ENCODE results near the gene NUP93.
"Not testable (repeated sequence)": the region's sequence is repeated elsewhere in the genome, so short reads cannot be mapped to it uniquely, and the experiment has no call there.

Gene NUP93

DNA sequence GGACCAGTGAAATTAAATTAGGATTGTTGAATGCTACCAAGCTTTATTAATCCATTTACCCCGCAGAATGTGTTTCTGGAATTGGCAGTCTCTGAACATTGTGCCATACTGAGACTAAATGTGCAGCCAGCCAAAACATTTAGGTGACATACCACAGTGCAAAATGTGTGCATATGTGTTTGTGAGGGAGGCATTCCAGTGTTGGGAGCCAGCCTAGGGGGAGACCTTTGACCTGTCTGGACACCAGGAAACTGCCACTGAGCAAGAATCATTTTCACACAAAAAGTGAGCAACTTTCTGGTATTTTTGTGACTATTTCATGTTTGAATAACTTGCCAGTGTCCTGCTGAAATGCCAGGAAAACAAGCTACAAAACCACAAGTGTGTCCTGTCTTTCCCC is 70.4 kb downstream of the NUP93 start:
- Histone ChIP-seq H3K4me1 (ENCODE audit: insufficient read depth, insufficient read length) (peaks cover 2% of the 10 kb centered on the region), H3K36me3 (ENCODE audit: insufficient read depth, insufficient read length, low read length) (peaks cover 28% of the 10 kb centered on the region), H3K9me3 (ENCODE audit: insufficient read depth, low read length) (no peaks in the 10 kb centered on the region), H3K9ac (ENCODE audit: insufficient read length, low read depth) (no peak overlapping the region), H3K4me3 (ENCODE audit: insufficient read length, low read depth) (no peak overlapping the region), H3K27me3 (ENCODE audit: insufficient read depth, insufficient read length) (no peaks in the 10 kb centered on the region)
- TF ChIP-seq YY1 (IDR thresholded peaks at IDR 0.05; ENCODE audit: insufficient read depth, insufficient read length), result no peak
- no peak for TF ChIP-seq SUZ12 (IDR thresholded peaks at IDR 0.05; ENCODE audit: extremely low read depth, insufficient read depth, insufficient read length)
- no peak for TF ChIP-seq ZNF274 (IDR thresholded peaks at IDR 0.05; ENCODE audit: low read depth, low read length)
- DNase-seq (ENCODE audit: low read depth, low spot score), result no peak

DNA sequence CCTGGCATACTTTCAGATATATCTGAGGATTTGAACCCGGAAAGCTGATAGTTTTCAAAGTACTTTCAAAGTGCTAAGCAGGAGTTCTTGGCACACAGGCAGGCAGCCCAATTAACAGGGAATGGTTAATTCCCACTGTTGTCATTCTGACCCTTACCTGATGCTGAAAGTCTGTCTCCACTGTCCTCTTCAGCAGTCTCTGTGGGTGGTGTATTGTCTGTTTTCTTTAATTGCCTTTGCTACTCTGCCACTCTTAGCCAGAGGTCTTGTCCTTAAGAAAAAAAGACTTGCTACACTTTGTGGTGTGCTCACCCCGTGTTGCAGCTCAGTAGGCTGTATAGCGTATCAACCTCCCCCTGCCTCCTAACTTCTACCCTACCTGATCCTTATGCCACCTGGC is 71.8 kb downstream of the NUP93 start:
- H3K9ac ChIP-seq (ENCODE audit: insufficient read length, low read depth), result no peak overlapping the region
- H3K4me3 ChIP-seq (ENCODE audit: insufficient read length, low read depth), result no peak overlapping the region
- peaks cover 42% of the 10 kb centered on the region for H3K36me3 ChIP-seq (ENCODE audit: insufficient read depth, insufficient read length, low read length)
- DNase-seq (ENCODE audit: low read depth, low spot score), result no peak
- H3K9me3 ChIP-seq (ENCODE audit: insufficient read depth, low read length), result no peaks in the 10 kb centered on the region
- no peak for TF ChIP-seq YY1 (IDR thresholded peaks at IDR 0.05; ENCODE audit: insufficient read depth, insufficient read length)
- peaks cover 2% of the 10 kb centered on the region for H3K4me1 ChIP-seq (ENCODE audit: insufficient read depth, insufficient read length)
- H3K27me3 ChIP-seq (ENCODE audit: insufficient read depth, insufficient read length), result no peaks in the 10 kb centered on the region

DNA sequence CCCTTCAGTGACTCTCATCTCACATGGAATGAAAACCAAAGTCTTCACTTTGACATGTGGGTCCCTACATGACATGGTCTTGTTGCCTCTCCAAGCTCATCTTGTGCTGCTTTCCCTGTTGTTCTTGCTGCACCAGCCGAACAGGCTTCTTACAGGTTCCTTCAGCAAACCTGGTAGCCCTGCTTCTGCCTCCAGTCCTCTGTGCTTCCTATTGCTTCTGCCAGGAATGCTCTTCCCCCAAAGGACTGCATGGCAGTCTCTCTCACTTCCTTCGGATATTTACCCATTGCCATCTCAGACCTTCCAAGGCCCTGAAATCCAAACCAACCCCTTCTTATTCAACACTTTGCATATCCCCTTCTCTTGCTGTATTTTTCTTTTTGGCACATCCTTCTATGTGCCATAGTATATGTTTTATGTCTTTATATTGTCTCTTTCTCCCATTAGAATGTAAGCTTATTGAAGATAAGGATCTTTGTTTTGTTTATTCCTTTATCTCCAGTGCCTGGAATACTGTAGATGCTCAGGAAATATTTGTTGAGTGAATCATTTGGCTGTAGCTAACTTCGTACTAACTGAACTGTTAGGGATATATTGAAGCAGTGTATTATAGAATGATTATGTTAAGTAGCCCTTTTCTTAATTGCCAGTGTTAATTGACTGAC is 77.2 kb downstream of the NUP93 start:
- Histone ChIP-seq H3K9me3 (ENCODE audit: insufficient read depth, low read length) (no peaks in the 10 kb centered on the region), H3K36me3 (ENCODE audit: insufficient read depth, insufficient read length, low read length) (peaks cover 36% of the 10 kb centered on the region), H3K4me1 (ENCODE audit: insufficient read depth, insufficient read length) (no peaks in the 10 kb centered on the region), H3K9ac (ENCODE audit: insufficient read length, low read depth) (no peak overlapping the region), H3K4me3 (ENCODE audit: insufficient read length, low read depth) (no peak overlapping the region), H3K27me3 (ENCODE audit: insufficient read depth, insufficient read length) (no peaks in the 10 kb centered on the region)
- no peak for TF ChIP-seq YY1 (IDR thresholded peaks at IDR 0.05; ENCODE audit: insufficient read depth, insufficient read length)
- TF ChIP-seq SUZ12 (IDR thresholded peaks at IDR 0.05; ENCODE audit: extremely low read depth, insufficient read depth, insufficient read length), result no peak
- TF ChIP-seq ZNF274 (IDR thresholded peaks at IDR 0.05; ENCODE audit: low read depth, low read length), result no peak
- DNase-seq (ENCODE audit: low read depth, low spot score), result no peak

DNA sequence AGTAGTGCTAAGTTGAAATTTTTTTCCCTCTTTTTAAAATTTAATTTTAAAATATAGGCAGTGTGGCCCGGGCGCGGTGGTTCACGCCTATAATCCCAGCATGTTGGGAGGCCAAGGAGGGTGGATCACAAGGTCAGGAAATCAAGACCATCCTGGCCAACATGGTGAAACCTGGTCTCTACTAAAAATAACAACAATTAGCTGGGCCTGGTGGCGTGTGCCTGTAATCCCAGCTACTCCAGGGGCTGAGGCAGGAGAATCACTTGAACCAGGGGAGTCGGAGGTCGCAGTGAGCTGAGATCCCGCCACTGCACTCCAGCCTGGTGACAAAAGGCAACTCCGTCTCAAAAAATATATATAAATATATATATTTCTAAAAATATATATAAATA is 77.7 kb downstream of the NUP93 start:
- H3K36me3 ChIP-seq (ENCODE audit: insufficient read depth, insufficient read length, low read length), result peaks cover 36% of the 10 kb centered on the region
- not testable (repeated sequence) for H3K27me3 ChIP-seq (ENCODE audit: insufficient read depth, insufficient read length); H3K9me3 ChIP-seq (ENCODE audit: insufficient read depth, low read length); DNase-seq (ENCODE audit: low read depth, low spot score); H3K4me1 ChIP-seq (ENCODE audit: insufficient read depth, insufficient read length); H3K9ac ChIP-seq (ENCODE audit: insufficient read length, low read depth); H3K4me3 ChIP-seq (ENCODE audit: insufficient read length, low read depth)

- no peak overlapping the region for H3K4me3 ChIP-seq (ENCODE audit: insufficient read length, low read depth)
- no peak overlapping the region for H3K9ac ChIP-seq (ENCODE audit: insufficient read length, low read depth)
- peaks cover 5% of the 10 kb centered on the region for H3K4me1 ChIP-seq (ENCODE audit: insufficient read depth, insufficient read length)
- no peaks in the 10 kb centered on the region for H3K9me3 ChIP-seq (ENCODE audit: insufficient read depth, low read length)
- no peak for DNase-seq (ENCODE audit: low read depth, low spot score)
- peaks cover 24% of the 10 kb centered on the region for H3K36me3 ChIP-seq (ENCODE audit: insufficient read depth, insufficient read length, low read length)
- TF ChIP-seq YY1 (IDR thresholded peaks at IDR 0.05; ENCODE audit: insufficient read depth, insufficient read length), result no peak
- TF ChIP-seq SUZ12 (IDR thresholded peaks at IDR 0.05; ENCODE audit: extremely low read depth, insufficient read depth, insufficient read length), result no peak
- TF ChIP-seq ZNF274 (IDR thresholded peaks at IDR 0.05; ENCODE audit: low read depth, low read length), result no peak
- no peaks in the 10 kb centered on the region for H3K27me3 ChIP-seq (ENCODE audit: insufficient read depth, insufficient read length)
These were observed 81.0 kb downstream of the NUP93 start for GRCh38 chr16:56810954-56811353.

DNA sequence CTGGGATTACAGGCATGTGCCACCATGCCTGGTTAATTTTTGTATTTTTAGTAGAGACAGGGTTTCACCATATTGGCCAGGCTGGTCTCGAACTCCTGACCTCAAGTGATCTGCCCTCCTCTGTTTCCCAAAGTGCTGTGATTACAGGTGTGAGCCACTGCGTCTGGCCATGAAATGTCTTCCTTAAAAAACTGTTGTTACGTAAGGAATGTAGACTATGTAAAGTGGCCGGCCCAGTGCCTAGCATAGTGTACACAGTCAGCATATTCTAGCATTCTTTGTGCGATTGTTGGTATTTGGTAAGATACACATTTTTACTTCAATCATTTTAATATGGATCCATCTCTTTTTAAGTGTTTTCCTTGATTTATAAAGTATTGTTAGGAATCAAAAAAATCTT is 81.7 kb downstream of the NUP93 start:
- H3K4me3 ChIP-seq (ENCODE audit: insufficient read length, low read depth); H3K4me1 ChIP-seq (ENCODE audit: insufficient read depth, insufficient read length); H3K9me3 ChIP-seq (ENCODE audit: insufficient read depth, low read length); H3K27me3 ChIP-seq (ENCODE audit: insufficient read depth, insufficient read length); DNase-seq (ENCODE audit: low read depth, low spot score); H3K9ac ChIP-seq (ENCODE audit: insufficient read length, low read depth): not testable (repeated sequence)
- H3K36me3 ChIP-seq (ENCODE audit: insufficient read depth, insufficient read length, low read length), result peaks cover 22% of the 10 kb centered on the region

- DNase-seq (ENCODE audit: low read depth, low spot score), result no peak
These were observed 83.0 kb downstream of the NUP93 start for GRCh38 chr16:56812884-56813283.

More at GRCh38 chr16:56812884-56813283, 83.0 kb downstream of the NUP93 start:
- Histone ChIP-seq H3K36me3 (ENCODE audit: insufficient read depth, insufficient read length, low read length) (peaks cover 19% of the 10 kb centered on the region), H3K4me1 (ENCODE audit: insufficient read depth, insufficient read length) (peaks cover 5% of the 10 kb centered on the region), H3K9me3 (ENCODE audit: insufficient read depth, low read length) (no peaks in the 10 kb centered on the region), H3K4me3 (ENCODE audit: insufficient read length, low read depth) (no peak overlapping the region), H3K27me3 (ENCODE audit: insufficient read depth, insufficient read length) (no peaks in the 10 kb centered on the region), H3K9ac (ENCODE audit: insufficient read length, low read depth) (no peak overlapping the region)
- TF ChIP-seq ZNF274 (IDR thresholded peaks at IDR 0.05; ENCODE audit: low read depth, low read length), result no peak
- no peak for TF ChIP-seq YY1 (IDR thresholded peaks at IDR 0.05; ENCODE audit: insufficient read depth, insufficient read length)
- TF ChIP-seq SUZ12 (IDR thresholded peaks at IDR 0.05; ENCODE audit: extremely low read depth, insufficient read depth, insufficient read length), result no peak
